Parathyroid adenoma (tissue), 2 donors: ENCODE results near the gene PPP1CB.
"Not testable (repeated sequence)": the region's sequence is repeated elsewhere in the genome, so short reads cannot be mapped to it uniquely, and the experiment has no call there.

Experiments used
- H2AFZ ChIP-seq: fragments of 300-600 bp; sonication (generic); one replicate; pipeline ENCODE4 v1.7.0; 2017; ENCODE audit warnings: antibody characterized with exemption, mild to moderate bottlenecking
- H3K27ac ChIP-seq: fragments of 300-600 bp; sonication (generic); one replicate; pipeline ENCODE4 v1.7.0; 2017
- H3K27me3 ChIP-seq: fragments of 300-600 bp; sonication (generic); one replicate; pipeline ENCODE4 v1.7.0; 2017; ENCODE audit warnings: low read length; ENCODE audit not compliant: control insufficient read depth, insufficient read depth
- H3K36me3 ChIP-seq: fragments of 300-600 bp; sonication (generic); one replicate; pipeline ENCODE4 v1.7.0; 2017; ENCODE audit warnings: low read length; ENCODE audit not compliant: control insufficient read depth, insufficient read depth
- H3K4me1 ChIP-seq: fragments of 300-600 bp; sonication (generic); one replicate; pipeline ENCODE4 v1.7.0; 2017; ENCODE audit warnings: control low read depth
- H3K4me2 ChIP-seq: fragments of 300-600 bp; sonication (generic); one replicate; pipeline ENCODE4 v1.7.0; 2017; ENCODE audit warnings: low read length
- H3K4me3 ChIP-seq: fragments of 300-600 bp; sonication (generic); one replicate; pipeline ENCODE4 v1.7.0; 2017; ENCODE audit warnings: low read depth, low read length
- H3K79me2 ChIP-seq: fragments of 300-600 bp; sonication (generic); one replicate; pipeline ENCODE4 v1.7.0; 2017; ENCODE audit warnings: control low read depth
- H3K9ac ChIP-seq: fragments of 300-600 bp; sonication (generic); one replicate; pipeline ENCODE4 v1.7.0; 2017; ENCODE audit warnings: mild to moderate bottlenecking
- H3K9me3 ChIP-seq: fragments of 300-600 bp; sonication (generic); one replicate; pipeline ENCODE4 v1.7.0; 2017; ENCODE audit warnings: low read length; ENCODE audit not compliant: control insufficient read depth
- TF ChIP-seq, protein P1 (sequence below): fragments of 300-600 bp; sonication (generic); IDR thresholded peaks from one replicate; pipeline ENCODE4 v1.7.0; 2017; ENCODE audit warnings: antibody characterized with exemption, mild to moderate bottlenecking
- donor health status: primary hyperparathyroidism.

The PPP1CB gene

DNA sequence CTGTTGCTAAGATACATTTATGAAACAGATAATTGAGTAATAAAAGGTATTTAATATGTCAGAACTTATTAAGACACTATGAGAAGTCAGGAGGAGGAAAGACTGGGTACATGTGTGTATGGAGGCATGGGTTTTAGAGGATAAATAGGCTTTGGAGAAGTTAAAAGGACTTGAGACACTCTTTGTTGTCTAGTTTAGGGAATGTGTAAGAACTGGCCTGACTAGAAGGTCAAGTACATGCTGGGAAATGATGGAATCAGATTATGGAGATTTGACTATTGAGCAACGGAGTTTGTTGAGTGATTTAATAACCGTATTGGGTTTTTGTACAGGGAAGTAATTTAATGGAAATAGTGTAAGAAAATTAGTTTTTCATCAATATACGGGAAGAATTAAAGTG lies 30.8 kb downstream of the PPP1CB start:
- H2AFZ ChIP-seq, result no peak overlapping the region
- peaks cover 25% of the 10 kb centered on the region for H3K79me2 ChIP-seq
- peaks cover 2% of the 10 kb centered on the region for H3K4me1 ChIP-seq
- no peaks in the 10 kb centered on the region for H3K27me3 ChIP-seq
- H3K4me3 ChIP-seq, result no peak overlapping the region
- H3K36me3 ChIP-seq, result no peaks in the 10 kb centered on the region
- TF ChIP-seq, protein P1, sequence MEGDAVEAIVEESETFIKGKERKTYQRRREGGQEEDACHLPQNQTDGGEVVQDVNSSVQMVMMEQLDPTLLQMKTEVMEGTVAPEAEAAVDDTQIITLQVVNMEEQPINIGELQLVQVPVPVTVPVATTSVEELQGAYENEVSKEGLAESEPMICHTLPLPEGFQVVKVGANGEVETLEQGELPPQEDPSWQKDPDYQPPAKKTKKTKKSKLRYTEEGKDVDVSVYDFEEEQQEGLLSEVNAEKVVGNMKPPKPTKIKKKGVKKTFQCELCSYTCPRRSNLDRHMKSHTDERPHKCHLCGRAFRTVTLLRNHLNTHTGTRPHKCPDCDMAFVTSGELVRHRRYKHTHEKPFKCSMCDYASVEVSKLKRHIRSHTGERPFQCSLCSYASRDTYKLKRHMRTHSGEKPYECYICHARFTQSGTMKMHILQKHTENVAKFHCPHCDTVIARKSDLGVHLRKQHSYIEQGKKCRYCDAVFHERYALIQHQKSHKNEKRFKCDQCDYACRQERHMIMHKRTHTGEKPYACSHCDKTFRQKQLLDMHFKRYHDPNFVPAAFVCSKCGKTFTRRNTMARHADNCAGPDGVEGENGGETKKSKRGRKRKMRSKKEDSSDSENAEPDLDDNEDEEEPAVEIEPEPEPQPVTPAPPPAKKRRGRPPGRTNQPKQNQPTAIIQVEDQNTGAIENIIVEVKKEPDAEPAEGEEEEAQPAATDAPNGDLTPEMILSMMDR, result no peak
- no peaks in the 10 kb centered on the region for H3K9me3 ChIP-seq
- H3K27ac ChIP-seq, result no peak overlapping the region
- H3K9ac ChIP-seq, result no peak overlapping the region
- H3K4me2 ChIP-seq, result no peak overlapping the region

DNA sequence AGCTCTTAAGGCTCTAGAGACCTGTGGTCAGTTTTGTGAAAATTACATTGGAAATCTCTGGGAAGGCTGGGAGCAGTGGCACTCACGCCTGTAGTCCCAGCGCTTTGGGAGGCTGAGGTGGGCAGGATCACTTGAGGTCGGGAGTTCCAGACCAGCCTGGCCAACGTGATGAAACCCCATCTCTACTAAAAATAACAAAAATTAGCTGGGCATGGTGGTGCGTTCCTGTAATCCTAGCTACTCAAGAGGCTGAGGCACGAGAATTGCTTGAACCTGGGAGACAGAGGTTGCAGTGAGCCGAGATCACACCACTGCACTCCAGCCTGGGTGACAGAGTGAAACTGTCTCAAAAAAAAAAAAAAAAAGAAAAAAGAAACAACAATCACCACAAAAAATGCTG lies 32.9 kb downstream of the PPP1CB start:
- H3K4me2 ChIP-seq, H3K4me1 ChIP-seq, H3K36me3 ChIP-seq, H3K9ac ChIP-seq, H3K27me3 ChIP-seq, H3K9me3 ChIP-seq, H3K4me3 ChIP-seq, H2AFZ ChIP-seq, H3K27ac ChIP-seq: not testable (repeated sequence)
- peaks cover 30% of the 10 kb centered on the region for H3K79me2 ChIP-seq

DNA sequence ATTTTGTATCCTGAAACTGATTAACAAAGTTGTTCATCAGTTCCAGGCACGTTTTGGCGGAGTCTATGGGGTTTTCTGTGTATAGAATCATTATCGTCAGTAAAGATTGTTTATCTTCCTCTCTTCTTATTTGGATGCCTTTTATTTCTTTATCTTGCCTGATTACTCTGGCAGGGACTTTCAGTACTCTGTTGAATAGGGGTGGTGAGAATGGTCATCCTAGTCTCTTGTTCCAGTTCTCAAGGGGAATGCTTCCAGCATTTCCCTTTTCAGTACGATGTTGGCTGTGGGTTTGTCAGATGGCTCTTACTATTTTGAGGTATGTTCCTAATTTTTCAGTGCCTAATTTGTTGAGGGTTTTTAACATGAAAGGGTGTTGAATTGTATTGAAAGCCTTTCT lies 45.0 kb downstream of the PPP1CB start:
- H3K36me3 ChIP-seq, result peaks cover 3% of the 10 kb centered on the region
- no peaks in the 10 kb centered on the region for H3K9me3 ChIP-seq
- H2AFZ ChIP-seq, result no peak overlapping the region
- no peak overlapping the region for H3K27ac ChIP-seq
- H3K79me2 ChIP-seq, result peaks cover 25% of the 10 kb centered on the region
- TF ChIP-seq, protein P1, result no peak
- no peak overlapping the region for H3K9ac ChIP-seq
- no peaks in the 10 kb centered on the region for H3K27me3 ChIP-seq
- H3K4me1 ChIP-seq, result no peaks in the 10 kb centered on the region
- H3K4me3 ChIP-seq, result no peak overlapping the region
- no peak overlapping the region for H3K4me2 ChIP-seq

DNA sequence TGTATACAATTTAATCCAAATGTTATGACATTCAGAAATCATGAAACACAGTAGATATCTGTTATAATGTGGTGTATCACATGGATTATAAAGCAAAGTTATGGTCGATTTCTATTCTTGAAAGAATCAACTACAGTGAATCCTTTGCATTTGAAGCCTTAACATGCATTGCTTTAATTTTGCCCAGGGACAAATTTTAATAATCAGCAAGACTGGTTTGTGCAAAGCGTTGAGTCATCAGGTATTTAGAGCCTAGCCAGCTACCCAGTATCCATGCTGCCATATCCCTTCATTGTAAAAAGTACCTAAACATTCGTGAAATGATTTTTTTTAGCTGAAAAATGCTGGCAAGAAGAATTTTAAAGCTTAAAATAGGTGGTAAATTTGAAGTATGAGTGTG lies 50.1 kb downstream of the PPP1CB start:
- Histone ChIP-seq H2AFZ (no peak overlapping the region), H3K4me1 (no peaks in the 10 kb centered on the region), H3K4me3 (no peak overlapping the region), H3K4me2 (no peak overlapping the region), H3K9me3 (no peaks in the 10 kb centered on the region), H3K9ac (no peak overlapping the region), H3K36me3 (no peaks in the 10 kb centered on the region), H3K27ac (no peak overlapping the region), H3K27me3 (no peaks in the 10 kb centered on the region), H3K79me2 (peaks cover 6% of the 10 kb centered on the region)
- TF ChIP-seq, protein P1, result no peak

DNA sequence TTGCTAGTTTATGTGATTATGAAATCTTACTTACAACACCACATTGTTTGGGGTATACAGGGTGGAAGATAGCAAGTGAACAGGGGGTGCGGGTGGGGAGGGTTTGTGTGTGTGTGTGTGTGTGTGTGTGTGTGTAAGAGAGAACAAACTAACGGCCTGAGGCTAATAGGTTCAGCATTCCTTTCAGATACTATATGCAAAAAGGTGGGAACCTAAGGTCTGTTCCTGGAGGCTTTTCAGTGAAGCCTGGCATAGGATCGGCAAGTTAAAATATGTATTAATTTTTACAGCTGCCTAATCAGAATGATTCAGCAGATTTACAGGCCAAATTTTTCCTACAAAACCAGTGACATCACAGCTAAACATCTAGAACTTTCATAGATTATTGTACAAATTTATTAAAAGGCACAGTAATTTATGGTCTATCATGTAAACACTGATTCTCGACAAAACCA lies 51.4 kb downstream of the PPP1CB start:
- no peaks in the 10 kb centered on the region for H3K36me3 ChIP-seq
- H3K9ac ChIP-seq, result no peak overlapping the region
- H3K4me3 ChIP-seq, result no peak overlapping the region
- no peak overlapping the region for H3K27ac ChIP-seq
- no peaks in the 10 kb centered on the region for H3K27me3 ChIP-seq
- no peaks in the 10 kb centered on the region for H3K4me1 ChIP-seq
- TF ChIP-seq, protein P1, result no peak
- H2AFZ ChIP-seq, result no peak overlapping the region
- H3K4me2 ChIP-seq, result no peak overlapping the region
- no peaks in the 10 kb centered on the region for H3K9me3 ChIP-seq
- peaks cover 2% of the 10 kb centered on the region for H3K79me2 ChIP-seq
